ENCODE data around the gene TGFBI. TPM values are rescaled to one million over a fixed set of nuclear protein-coding genes. Genes with fewer than 3 reads are reported as not detected.

The TGFBI gene
- total RNA-seq, 4 donors from 2014 or later: 7.3 to 63.5 (median 33.3) TPM

DNA sequence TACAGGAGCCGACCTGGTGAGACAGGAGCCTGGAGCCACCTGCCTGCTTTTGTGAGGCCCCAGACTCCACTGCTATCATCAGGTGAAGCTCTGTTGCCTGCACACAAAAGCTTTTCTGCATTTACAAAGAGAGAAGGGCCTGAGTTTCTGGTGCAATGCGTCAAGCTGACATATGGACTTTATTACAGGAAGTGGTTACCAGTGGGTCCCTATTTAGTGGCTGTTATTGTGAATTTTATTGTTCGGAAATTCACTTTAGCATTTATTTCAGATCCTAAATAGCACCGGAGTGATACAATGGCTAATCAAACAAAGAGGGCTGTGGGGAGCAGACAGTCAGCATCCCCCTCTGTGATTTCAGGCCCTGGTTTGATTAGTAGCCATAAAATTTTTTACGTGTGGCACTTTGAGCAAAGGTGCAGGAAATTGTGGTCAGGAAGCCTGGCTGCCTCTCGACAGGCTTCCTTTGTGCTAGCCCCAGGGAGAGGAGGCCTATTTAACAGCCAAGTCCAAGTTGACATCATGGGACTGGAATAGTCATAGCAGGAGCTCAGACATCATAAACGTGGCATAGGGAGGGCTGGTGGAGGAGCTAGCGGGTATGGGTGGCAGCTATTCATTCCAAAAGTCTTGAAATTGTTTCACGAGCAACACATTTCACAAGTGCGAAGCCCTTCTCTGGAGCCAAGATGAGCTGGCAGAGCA, 8.4 kb downstream of the TGFBI start:
- Histone ChIP-seq H3K36me3 (no peaks in the 10 kb centered on the region), H3K4me1 (peaks cover 17 to 65% (median 34%) of the 10 kb centered on the region in 3 donors), H3K27ac (peak overlapping the region in 3 of 4 donors; percentile 26 to 61 (median 57)), H3K27me3 (peaks cover 0 to 44% (median 2%) of the 10 kb centered on the region in 4 donors), H3K9me3 (peaks cover 0 to 8% (median 0%) of the 10 kb centered on the region in 3 donors), H3K4me3 (no peak overlapping the region)
- no peak for TF ChIP-seq CTCF (IDR thresholded peaks at IDR 0.05)
- no peak for TF ChIP-seq POLR2A (IDR thresholded peaks at IDR 0.05)
- WGBS, 2 donors: 48 to 51% methylated on average over 8 to 10 of the region's 10 CpGs
- DNase-seq: no peak
- intact Hi-C loops (cut with DNase I): no loop called here

DNA sequence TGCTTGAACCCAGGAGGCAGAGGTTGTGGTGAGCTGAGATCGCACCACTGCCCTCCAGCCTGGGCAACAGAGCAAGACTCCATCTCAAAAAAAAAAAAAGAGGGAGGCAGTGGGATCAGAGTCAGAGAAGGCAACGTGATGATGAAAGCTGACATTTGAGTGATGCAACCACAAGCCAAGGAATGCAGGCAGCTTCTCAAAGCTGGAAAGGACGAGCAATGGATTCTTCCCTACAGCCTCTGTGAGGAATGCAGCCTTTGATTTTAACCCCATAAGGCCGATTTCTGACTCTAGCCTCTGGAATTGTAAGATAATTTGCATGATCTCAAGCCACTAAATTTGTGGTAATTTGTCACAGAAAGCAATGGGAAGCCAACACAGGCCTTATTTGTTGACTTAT, 9.8 kb downstream of the TGFBI start:
- WGBS, 2 donors: 82% methylated on average over 4 of the region's 4 CpGs
- Histone ChIP-seq H3K9me3 (peaks cover 0 to 8% (median 0%) of the 10 kb centered on the region in 3 donors), H3K36me3 (no peaks in the 10 kb centered on the region), H3K4me1 (peaks cover 13 to 56% (median 22%) of the 10 kb centered on the region in 3 donors), H3K27me3 (peaks cover 0 to 42% (median 2%) of the 10 kb centered on the region in 4 donors), H3K27ac (no peak overlapping the region), H3K4me3 (no peak overlapping the region)
- no peak for DNase-seq
- TF ChIP-seq POLR2A (IDR thresholded peaks at IDR 0.05) (no peak), CTCF (IDR thresholded peaks at IDR 0.05) (no peak)
- intact Hi-C loops (cut with DNase I): no loop called here

DNA sequence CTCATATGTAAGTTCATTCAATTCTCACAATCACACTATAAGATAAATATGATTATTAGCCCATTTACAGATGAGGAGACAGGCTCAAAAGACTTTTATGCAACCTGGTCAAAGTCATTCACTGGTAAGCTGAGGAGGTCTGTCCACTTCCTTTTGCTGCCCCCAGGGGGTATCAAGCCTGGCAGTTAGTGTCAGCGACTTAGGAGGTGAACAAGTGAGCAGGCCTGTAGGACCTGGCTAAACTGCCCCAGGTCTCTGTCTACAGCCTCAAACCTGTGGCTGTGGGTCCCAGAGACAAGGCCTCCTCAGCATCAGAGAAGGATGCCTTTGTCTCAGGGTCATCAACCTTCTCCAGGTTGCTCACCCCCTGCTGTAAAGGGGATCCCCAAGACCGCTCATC, 10.4 kb downstream of the TGFBI start:
- intact Hi-C loops (cut with DNase I): no loop called here
- Histone ChIP-seq H3K9me3 (peaks cover 0 to 8% (median 0%) of the 10 kb centered on the region in 3 donors), H3K27me3 (peaks cover 0 to 48% (median 2%) of the 10 kb centered on the region in 4 donors), H3K27ac (no peak overlapping the region), H3K4me3 (no peak overlapping the region), H3K4me1 (peaks cover 8 to 51% (median 17%) of the 10 kb centered on the region in 3 donors), H3K36me3 (no peaks in the 10 kb centered on the region)
- 100% methylated on average over 1 to 2 of the region's 2 CpGs for WGBS, 2 donors
- TF ChIP-seq CTCF (IDR thresholded peaks at IDR 0.05) (no peak), POLR2A (IDR thresholded peaks at IDR 0.05) (no peak)
- no peak for DNase-seq

DNA sequence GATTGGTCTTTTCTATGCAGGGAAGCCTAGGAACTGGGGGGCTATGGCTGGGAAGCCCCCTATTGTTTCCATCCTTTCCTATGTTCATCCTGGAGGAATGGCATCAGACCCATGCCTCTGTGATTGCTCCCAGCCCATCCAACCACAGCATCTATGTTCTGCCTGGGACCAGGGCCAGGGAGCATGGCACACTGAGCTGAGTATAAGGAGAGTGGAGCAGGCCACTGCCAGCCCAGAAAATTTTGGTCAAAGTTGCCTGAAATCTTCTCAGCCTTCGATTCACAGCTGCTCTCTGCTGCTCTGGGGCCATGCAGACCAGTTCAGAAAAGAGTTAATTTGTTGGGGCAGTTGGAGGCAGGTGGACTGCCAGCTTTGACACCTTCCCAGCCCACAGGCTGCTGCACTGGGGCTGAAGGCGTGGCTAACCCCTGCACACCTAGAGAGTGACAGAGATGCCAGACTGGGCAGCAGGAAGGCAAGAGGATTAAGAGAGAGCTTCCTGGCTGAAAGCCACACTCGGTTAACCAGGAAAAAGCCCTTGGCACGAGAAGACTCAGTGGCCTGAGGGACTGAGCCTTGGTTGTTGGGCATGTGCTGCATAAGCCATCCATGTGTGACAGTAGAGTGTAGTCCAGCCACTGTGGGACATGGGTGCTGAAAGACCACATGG, 12.1 kb downstream of the TGFBI start:
- WGBS, 2 donors: 44 to 80% methylated on average over 1 to 3 of the region's 4 CpGs
- Histone ChIP-seq H3K36me3 (peaks cover 0 to under 1% (median 0%) of the 10 kb centered on the region in 3 donors), H3K27ac (no peak overlapping the region), H3K9me3 (peaks cover 0 to 8% (median 0%) of the 10 kb centered on the region in 3 donors), H3K4me3 (no peak overlapping the region), H3K27me3 (peaks cover 0 to 51% (median 2%) of the 10 kb centered on the region in 4 donors), H3K4me1 (peaks cover 0 to 34% (median 4%) of the 10 kb centered on the region in 3 donors)
- DNase-seq: no peak
- intact Hi-C loops (cut with DNase I): no loop called here
- no peak for TF ChIP-seq POLR2A (IDR thresholded peaks at IDR 0.05)
- TF ChIP-seq CTCF (IDR thresholded peaks at IDR 0.05): no peak

GRCh38 chr5:136042156-136042555, 13.4 kb downstream of the TGFBI start:
- intact Hi-C loops (cut with DNase I): no loop called here
- WGBS, 2 donors: 57 to 63% methylated on average over 1 of the region's 1 CpG
- H3K27ac ChIP-seq: no peak overlapping the region
- H3K36me3 ChIP-seq: peaks cover 0 to 11% (median 0%) of the 10 kb centered on the region in 3 donors
- TF ChIP-seq POLR2A (IDR thresholded peaks at IDR 0.05): no peak
- no peak for TF ChIP-seq CTCF (IDR thresholded peaks at IDR 0.05)
- DNase-seq: no peak
- H3K4me3 ChIP-seq: no peak overlapping the region
- peaks cover 0 to 8% (median 0%) of the 10 kb centered on the region in 3 donors for H3K9me3 ChIP-seq
- peaks cover 0 to 21% (median 4%) of the 10 kb centered on the region in 3 donors for H3K4me1 ChIP-seq
- H3K27me3 ChIP-seq: peaks cover 0 to 48% (median 2%) of the 10 kb centered on the region in 4 donors

Data from esophagus squamous epithelium (tissue), 5 donors.